Hematopoietic multipotent progenitor cell treated with erythropoietin and hydrocortisone succinate and interleukin-3 and kit ligand, for 15 days (in vitro differentiated cells): Measurements from ENCODE around the gene OR52J3.
"Not testable (repeated sequence)": the region's sequence is repeated elsewhere in the genome, so short reads cannot be mapped to it uniquely, and the experiment has no call there.

Experiments used
- DNase-seq: peaks from one replicate; pipeline ENCODE4 v3.0.0-alpha.2; 2015; ENCODE audit warnings: low spot score

Gene OR52J3

DNA sequence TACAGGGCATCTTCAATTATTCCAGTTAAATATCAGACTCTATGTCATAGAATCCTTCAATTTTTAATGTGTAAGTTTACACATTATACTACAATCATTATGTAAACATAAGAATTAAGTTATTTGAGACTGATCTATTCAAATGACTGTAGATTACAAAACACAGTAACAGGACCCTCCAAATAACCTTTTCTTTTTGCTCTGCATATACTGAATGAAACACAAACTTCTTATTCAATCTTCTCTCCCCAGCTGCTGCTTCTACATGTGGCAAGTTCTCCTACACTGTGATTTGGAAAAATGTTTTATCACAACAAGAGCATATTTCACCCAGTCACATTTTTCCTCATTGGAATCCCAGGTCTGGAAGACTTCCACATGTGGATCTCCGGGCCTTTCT is at the start of gene OR52J3:
TSS of gene OR52J3 (plus strand) at position 301 of the 400 bp plus-strand sequence. CDS start at position 301, 0 bp downstream.
- no peak for DNase-seq

DNA sequence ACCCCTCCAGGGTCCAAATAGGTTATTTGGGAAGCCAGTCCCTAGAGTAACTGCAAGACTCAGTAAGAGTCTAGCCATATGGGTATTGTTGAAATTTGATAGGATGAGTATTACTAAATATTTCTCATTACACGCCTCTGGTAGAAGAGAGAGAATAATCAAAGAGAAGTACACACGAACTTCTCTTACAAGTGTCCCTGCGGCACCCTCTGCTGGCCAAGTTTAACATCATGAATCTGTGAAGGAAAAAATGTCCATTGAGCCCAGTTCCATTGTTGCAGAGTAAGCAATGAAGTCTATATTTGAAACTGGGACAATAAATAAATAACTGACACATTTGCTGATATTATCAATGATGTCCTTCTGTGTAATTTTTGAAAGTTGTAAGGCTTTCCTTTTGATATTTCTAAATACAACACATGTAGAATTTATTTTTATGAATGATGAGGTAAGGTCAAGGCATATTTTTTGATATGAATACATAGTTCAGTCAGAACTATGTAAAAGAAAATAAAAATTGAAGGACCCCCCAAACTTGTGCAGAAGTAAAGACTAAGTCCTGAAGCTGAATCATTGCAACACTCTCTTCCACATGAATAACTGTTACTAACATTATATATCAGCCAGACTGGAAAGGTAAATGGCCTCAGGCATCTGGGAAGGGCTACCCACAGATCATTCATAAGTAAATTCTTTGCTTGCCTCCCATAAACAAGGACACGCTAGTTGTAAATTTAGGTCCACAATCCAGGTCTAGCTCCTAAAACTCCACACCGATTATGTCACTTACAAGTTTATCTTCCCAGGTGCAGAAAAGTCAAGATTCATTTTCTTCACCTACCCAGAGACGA is 41.7 kb upstream of the OR52J3 start:
- peak; percentile 7 for DNase-seq

DNA sequence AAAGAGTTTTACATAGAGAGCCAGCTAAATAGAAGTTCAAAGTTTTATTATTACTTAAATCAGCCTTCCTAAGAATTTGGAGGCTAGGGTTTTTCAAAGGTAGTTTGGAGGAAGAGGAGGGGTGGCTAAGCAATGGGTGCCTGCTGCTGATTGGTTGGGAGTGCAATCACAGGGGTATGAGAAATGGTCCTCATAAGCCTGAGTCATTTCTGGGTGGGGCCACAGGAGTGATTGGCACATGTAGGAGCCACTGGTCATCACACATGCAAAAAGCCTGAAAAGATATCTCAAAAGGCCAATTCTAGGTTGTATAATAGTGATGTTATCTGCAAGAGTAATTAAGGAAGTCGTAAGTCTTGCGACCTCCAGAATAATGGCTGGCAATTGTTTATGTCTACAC is 38.8 kb upstream of the OR52J3 start:
- no peak for DNase-seq

DNA sequence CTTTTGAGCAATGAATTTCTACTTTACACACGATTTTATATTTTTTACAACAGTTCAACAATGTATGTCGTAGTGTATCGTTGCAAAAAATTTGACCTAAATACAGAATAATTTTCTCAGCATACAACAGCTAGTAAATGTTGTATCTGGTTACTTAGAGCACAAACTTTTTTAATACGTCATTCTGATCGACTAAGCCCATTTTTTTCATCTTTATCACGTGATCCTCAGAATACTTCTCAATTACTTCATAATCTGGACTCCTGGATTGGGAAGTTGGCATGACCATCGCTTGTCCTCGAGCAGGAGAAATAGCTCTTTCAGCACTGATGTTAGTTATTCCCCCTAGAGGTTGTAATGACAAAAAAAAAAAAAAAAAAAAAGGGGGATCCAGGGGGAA is 35.1 kb upstream of the OR52J3 start:
- no peak for DNase-seq

DNA sequence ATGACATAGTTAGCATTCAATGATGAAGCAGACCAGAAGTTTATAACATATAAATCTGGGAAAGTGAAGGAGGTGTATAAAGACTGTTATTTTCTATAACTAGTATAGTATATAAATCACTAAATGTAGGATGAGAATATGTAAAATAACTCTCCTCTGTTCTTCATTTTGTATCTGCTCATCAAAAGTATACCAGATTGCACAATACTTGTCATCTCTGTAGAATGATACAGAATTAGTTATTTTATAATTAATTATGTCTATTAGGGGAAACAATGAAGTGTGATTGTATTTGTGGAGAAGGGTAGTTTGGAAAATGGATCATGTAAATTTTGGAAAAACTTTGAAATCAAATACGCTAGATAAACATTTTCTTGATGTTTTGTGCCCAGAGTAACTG is 33.3 kb upstream of the OR52J3 start:
- DNase-seq, result no peak

DNA sequence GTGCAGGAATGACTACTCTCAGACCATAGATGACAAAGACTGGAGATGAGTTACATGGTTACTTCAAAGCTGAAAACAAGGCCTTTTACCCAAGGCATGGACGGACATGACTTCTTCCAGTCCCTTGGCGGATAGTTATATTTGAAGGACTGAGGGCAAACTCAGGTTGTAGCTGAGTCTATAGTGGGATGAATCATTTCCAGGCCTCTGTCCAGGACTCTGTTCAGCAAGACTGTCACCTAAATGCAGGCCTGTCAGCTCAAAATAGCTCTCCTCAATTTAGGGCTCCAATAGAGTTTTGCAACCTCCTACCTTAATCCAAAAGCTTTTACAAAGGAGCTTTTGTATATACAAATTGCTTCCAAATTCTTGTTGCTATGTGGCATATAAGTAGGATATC is 24.3 kb upstream of the OR52J3 start:
- no peak for DNase-seq

DNA sequence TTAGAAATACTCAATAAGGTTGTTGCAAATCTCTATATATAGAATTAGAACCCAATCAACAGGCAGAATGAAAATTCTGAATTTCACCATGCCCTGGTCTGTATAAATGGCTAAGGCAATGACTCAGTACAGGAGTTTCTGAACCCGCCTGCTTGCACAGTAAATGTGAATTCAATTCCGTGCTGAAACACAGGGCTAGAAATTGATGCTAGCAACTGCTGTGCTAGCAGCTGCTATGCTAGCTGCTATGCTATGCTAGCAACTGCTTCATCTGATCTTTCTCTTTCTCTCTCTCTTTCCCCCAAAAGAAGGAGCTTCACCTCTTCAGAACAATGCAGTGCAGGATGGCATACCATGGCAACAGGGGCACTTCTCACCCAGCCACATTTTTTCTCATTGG is 9.7 kb upstream of the OR52J3 start:
- no peak for DNase-seq

DNA sequence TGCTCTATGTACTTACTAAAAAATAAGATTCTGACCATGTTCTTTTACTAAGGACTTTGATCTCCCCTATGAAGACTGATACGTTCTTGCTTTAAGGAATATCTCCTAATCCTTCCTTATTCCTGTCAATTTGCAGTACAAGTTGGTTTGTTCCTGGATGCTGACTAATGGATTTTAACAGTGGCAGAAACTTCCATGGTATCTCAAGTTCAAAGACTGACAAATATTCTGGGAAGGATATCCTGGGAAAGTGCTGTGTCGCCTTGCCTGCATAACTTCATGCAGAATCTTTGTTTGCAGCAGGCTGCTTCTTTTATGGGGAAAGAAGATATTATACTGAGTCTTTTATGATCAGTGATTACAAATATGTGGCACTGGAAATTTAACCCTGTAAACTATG is 8.4 kb upstream of the OR52J3 start:
- DNase-seq, result no peak

DNA sequence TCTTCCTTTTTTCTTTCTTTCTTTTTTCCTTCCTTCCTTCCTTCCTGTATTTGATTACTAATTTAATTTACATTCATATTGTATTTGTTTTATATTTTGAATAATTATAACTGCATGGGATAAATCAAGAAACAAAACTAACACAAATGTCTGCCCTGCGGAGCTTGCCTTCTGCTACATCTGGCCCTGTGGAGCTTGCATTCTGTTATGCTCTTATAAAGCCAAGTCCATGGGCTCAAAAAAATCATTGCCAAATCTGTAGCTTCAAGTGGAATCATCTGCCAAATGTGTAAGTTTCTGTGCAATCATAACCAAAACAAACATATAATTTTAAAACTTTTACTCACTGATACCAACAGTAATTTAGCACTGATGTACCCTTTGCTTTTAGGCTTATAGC is 8.0 kb upstream of the OR52J3 start:
- no peak for DNase-seq

DNA sequence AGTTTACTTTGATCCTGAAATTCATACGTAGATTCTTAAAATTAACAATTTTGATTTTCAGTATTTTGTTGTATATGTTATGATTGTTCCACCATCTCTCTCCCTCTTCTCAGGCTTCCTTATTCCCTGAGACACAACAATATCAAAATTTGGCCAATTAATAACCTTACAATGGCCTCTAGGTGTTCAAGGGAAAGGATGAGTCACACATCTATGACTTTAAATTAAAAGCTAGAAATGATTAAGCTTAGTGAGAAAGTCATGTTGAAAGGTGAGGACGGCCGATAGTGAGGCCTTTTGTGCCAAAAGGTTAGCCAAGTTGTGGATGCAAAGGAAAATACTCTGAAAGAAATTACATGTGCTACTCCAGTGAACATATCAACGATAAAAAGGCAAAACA is 5.5 kb upstream of the OR52J3 start:
- no peak for DNase-seq

DNA sequence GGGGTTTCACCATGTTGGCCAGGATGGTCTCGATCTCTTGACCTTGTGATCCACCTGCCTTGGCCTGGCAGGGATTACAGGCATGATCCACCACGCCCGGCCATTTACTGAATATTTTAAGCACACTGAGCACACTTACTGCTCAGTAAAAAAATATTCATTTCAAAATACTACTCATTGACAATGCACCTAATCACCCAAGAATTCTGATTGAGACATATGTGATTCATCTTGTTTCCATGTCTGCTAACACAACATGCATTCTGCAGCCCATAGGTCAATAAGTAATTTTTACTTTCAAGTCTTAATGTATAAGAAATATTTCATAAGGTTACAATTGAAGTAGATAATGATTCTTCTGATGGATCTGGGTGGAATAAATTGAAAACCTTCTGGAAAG is 4.2 kb upstream of the OR52J3 start:
- no peak for DNase-seq

DNA sequence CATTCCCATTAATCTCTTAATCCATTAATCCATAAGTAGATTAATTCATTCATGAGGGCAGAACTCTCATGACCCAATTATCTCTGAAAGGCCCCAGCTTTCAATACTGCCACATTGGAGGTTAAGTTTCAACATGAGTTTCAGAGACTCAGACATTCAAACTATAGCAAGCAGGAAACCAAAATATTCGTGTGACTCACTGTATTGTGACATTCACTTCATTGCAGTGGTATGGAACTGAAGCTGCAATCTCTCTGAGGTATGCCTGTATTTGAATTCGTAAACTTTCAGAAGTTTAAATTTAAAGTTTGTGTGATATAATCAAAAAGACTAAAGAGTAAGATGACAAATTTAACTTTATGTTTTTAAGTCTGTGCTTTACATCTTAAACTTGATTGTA is 2.9 kb upstream of the OR52J3 start:
- DNase-seq, result no peak

DNA sequence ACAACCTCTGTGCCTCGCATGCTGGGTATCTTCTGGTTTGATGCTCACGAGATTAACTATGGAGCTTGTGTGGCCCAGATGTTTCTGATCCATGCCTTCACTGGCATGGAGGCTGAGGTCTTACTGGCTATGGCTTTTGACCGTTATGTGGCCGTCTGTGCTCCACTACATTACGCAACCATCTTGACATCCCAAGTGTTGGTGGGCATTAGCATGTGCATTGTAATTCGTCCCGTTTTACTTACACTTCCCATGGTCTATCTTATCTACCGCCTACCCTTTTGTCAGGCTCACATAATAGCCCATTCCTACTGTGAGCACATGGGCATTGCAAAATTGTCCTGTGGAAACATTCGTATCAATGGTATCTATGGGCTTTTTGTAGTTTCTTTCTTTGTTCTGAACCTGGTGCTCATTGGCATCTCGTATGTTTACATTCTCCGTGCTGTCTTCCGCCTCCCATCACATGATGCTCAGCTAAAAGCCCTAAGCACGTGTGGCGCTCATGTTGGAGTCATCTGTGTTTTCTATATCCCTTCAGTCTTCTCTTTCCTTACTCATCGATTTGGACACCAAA is 516 bp downstream of the OR52J3 start:
- no peak for DNase-seq

DNA sequence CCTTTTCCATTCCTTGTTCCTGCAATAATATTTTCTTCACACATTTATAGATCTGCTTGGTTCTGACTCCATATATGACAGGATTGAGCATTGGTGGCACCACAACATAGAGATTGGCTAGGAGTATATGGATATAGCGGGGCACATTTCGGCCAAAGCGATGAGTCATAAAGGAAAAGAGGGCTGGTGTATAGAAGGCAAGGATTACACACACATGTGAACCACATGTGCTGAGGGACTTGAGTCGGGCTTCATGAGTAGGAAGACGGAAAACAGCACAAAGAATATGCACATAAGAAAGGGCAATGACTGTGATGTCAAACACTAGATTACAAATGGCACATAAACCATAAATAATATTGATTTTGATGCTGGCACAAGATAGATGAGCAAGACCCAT is 12.4 kb downstream of the OR52J3 start:
- not testable (repeated sequence) for DNase-seq

DNA sequence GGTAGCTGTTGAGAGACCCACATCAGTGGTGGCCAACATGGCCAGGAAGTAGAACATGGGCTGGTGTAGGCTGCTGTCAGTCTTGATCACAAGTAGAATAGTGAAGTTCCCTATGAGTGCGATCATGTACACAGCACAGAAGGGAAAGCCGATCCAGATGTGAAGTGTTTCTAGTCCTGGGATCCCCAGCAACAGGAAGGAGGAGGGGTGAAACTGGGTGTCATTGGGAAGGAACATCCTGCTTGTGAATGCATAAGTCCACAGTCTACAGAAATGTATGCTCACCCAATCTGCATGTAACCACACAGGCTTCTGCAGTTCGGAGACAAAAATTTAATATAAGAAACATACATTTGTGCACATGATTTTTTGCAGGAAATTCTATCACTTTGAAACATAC is 13.1 kb downstream of the OR52J3 start, which contains the start of gene OR52E2:
TSS of gene OR52E2 (minus strand) at position 237 of the 400 bp plus-strand sequence. CDS start at position 237, 0 bp downstream.
- DNase-seq, result no peak

DNA sequence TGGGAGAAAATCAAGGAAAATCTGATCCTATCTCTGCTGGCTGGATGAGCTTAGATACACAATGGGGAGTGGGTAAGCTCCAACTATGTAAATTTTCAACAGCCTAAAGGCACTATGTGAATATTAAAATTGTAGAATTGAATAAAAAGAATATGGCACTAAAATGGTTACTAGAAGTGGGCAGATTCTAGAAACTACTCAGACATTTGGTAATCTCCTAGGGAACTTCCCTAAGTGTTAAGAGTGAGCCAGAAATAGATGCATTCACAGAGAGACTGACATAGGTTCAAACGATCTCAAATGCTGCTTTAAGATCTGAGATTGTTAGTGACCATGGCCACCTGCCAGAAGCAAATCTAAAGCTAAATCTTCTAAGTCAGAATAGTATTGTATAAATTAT is 18.7 kb downstream of the OR52J3 start:
- DNase-seq, result no peak

DNA sequence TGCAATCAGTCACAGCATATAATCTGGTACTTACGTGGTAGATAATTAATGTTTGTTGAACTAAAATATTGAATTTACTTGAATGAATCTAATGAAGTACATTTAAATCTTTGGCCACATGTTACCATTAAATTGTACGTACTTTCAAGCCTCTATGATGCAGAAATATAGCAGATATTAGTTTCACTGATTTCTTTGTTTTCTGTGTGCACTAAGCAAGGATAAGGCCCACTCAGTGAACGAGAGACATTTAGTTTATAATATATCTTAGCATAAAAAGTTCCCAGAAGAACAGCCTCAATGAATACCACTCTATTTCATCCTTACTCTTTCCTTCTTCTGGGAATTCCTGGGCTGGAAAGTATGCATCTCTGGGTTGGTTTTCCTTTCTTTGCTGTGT is 22.9 kb downstream of the OR52J3 start, which contains the start of gene OR52E1:
TSS of gene OR52E1 (plus strand) at position 301 of the 400 bp plus-strand sequence.
- no peak for DNase-seq

DNA sequence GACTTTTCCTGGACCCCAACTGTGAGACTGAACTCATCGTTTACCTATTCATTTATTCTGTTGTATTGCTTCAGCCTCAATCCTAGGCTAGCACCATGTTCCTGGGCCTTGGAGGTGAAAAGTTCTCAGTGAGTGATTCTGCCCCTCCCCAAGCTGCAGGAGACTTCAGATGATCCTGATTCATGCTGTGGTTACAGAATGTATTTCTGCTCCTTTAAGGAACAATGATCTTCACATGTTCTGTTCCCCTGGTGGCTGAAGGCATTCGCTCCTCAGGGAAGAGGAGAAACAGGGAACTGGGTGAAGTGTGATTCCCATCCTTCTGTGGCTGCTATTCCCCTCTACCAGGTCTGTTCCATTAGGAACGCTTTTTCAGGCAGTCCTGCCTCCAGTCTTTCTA is 25.5 kb downstream of the OR52J3 start:
- no peak for DNase-seq

DNA sequence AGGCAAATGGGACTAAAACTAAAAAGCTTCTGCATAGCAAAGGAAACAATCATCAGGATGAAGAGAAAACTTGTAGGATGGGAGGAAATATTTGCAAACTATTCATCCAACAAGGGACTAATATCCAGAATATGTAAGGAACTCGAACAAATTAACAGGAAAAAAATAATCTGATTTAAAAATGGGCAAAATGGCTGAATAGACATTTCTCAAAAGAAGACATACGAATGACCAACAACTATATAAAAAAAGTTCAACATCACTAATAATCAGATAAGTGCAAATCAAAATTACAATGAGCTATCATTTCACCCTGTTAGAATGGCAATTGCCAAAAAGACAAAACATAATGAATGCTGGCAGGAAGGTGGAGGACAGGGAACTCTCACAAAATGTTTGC is 35.1 kb downstream of the OR52J3 start:
- no peak for DNase-seq

DNA sequence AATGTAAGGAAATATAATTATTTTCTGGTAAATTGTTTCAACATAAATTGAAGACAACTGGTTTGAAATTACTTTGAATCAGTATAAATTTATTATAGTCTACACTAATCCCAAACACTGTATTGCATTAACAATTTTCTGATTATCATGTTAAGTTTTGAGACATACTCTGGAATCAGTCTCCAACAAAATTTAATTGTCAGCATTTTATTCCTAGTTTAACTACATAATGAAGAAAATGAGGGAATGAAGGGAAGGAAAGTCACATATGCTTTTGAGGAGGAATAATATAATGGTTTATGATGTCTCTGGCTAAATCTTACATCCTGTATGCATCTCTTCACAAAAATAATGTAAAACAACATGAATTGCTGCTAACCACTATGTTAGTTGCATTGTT is 37.3 kb downstream of the OR52J3 start:
- DNase-seq, result no peak

DNA sequence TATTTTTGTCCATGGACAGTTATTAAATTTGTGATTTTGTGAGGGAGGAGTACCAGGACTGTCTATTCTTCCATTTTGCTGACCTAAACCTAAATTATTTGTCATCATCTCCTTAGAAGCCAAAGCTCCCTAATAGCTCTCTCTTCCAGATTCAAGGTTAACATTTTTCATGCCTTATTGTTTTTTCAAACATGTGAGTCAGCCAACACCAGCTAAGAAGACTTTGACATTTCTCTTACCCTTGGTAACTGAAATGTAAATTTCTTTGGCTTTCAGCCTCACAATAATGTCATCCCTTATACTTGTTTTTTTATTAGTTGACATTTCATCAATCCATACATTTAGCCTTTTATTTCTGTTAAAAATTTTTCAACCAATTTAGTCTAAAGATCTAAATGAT is 42.2 kb downstream of the OR52J3 start:
- DNase-seq, result no peak

DNA sequence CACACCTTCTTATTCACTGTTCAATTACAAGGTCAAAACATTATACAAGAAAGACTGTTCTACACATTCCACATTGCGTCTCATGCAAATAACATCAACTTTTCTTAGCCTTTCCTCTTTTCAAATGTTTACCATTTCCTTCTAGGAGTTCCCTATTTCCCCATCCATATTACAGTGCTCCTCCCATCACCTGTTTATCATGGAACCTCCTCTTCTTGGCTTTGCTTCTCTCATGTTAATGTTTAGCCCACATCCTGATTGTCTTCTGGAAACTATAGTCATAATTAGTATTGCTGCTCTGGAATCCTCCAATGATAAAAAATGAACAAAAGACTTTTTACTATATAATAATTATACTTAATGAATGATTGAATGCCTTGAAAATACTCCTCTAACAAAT is 44.3 kb downstream of the OR52J3 start:
- no peak for DNase-seq

DNA sequence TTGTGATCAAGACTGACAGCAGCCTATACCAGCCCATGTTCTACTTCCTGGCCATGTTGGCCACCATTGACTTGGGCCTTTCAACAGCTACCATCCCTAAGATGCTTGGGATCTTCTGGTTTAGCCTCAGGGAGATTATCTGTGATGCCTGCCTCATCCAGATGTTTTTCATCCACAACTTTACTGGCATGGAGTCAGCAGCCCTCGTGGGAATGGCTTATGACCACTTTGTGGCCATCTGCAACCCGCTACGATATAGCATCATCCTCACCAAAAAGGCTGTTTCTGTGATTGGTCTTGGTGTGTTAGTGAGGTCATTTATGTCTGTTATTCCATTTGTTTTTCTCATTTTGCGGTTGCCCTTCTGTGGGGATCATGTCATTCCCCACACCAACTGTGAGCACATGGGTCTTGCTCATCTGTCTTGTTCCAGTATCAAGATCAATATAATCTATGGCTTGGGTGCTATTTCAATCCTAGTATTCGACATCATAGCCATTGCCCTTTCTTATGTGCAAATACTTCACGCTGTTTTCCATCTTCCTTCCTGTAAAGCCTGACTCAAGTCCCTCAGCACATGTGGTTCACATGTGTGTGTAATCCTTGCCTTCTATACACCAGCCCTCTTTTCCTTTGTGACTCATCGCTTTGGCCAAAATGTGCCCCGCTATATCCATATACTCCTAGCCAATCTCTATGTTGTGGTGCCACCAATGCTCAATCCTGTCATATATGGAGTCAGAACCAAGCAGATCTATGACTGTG is 46.7 kb downstream of the OR52J3 start:
- DNase-seq, result no peak
